Tibial nerve (tissue), 4 donors: Measurements from ENCODE around the gene F7. TPM values are rescaled to one million over a fixed set of nuclear protein-coding genes. Genes with fewer than 3 reads are reported as not detected.
"Not testable (repeated sequence)": the region's sequence is repeated elsewhere in the genome, so short reads cannot be mapped to it uniquely, and the experiment has no call there.

Source experiments
- DNase-seq, 2 donors: peaks; one replicate each; pipeline ENCODE4 v3.0.0-alpha.2; 2019; ENCODE audit warnings: low spot score in 2 of 2
- H3K27ac ChIP-seq, 4 donors: fragments of 200-600 bp; sonication (generic) in 3 of 4; one replicate each; pipeline ENCODE4 v1.5.1; 2017 to 2019; ENCODE audit warnings: mild to moderate bottlenecking in 1 of 4
- H3K27me3 ChIP-seq, 2 donors: fragments of 200-600 bp; sonication (generic) in 1 of 2; one replicate each; pipeline versions ENCODE4 v1.5.1 to v1.6.0; 2017 to 2019
- H3K36me3 ChIP-seq, 3 donors: fragments of 200-600 bp; sonication (generic); one replicate each; pipeline ENCODE4 v1.5.1; 2018 to 2019
- H3K4me1 ChIP-seq, 4 donors: fragments of 200-600 bp; sonication (generic) in 3 of 4; one replicate each; pipeline ENCODE4 v1.5.1; 2017 to 2019
- H3K4me3 ChIP-seq, 4 donors: fragments of 200-600 bp; sonication (generic) in 3 of 4; one replicate each; pipeline ENCODE4 v1.5.1; 2017 to 2019; ENCODE audit warnings: mild to moderate bottlenecking in 1 of 4, moderate library complexity in 1 of 4
- H3K9me3 ChIP-seq, 4 donors: fragments of 200-600 bp; sonication (generic) in 3 of 4; one replicate each; pipeline ENCODE4 v1.5.1; 2017 to 2019
- EP300 ChIP-seq, 2 donors: sonication (generic); formaldehyde crosslinking; IDR thresholded peaks; one replicate each; pipeline ENCODE4 v1.6.1; 2017; ENCODE audit warnings: antibody characterized with exemption in 2 of 2, mild to moderate bottlenecking in 1 of 2
- POLR2A ChIP-seq, 2 donors: fragments of 450-650 bp; IDR thresholded peaks; one replicate each; pipeline ENCODE4 v1.6.1; 2017; ENCODE audit warnings: antibody characterized with exemption in 2 of 2, mild to moderate bottlenecking in 2 of 2, moderate library complexity in 2 of 2
- WGBS, 2 donors: methylation state at CpG; one replicate each; pipeline ENCODE4 v1.1.5; 2018; 5-methylcytosine and 5-hydroxymethylcytosine counted together
- total RNA-seq, 4 donors: library from RNA; depleted of rRNA; stranded (reverse); fragments of >200 nt; gene quantifications; one replicate each; pipeline ENCODE4 v1.1.0, GENCODE V29; 2016
- TF ChIP-seq, protein P1 (sequence below), 5 experiments: fragments of 200-600 bp in 3 of 5; fragments of 450-650 bp in 2 of 5; sonication (generic) in 3 of 5; IDR thresholded peaks; one replicate each; pipeline ENCODE4 v1.5.1; 2016 to 2019; ENCODE audit warnings: antibody characterized with exemption in 5 of 5, mild to moderate bottlenecking in 3 of 5, moderate library complexity in 2 of 5

The F7 gene
- total RNA-seq, 4 donors from 2014 or later: not detected

DNA sequence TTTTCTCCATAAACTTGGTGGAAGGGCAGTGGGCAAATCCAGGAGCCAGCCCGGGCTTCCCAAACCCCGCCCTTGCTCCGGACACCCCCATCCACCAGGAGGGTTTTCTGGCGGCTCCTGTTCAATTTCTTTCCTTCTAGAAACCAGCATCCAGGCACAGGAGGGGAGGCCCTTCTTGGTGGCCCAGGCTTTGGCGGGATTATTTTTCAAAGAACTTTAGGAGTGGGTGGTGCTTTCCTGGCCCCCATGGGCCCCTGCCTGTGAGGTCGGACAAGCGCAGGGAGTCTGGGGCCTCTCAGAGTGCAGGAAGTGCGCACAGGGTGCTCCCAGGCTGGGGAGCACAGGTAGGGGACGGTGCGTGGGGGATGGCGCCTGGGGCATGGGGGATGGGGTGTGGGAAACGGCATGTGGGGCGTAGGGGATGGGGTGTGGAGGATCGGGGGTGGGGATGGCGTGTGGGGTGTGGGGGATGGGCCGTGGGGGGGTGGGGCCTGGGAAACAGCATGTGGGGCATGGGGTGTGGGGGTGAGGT is 396 bp downstream of the F7 start:
- Histone ChIP-seq H3K4me1 (peaks cover 0 to 19% (median 10%) of the 10 kb centered on the region in 4 donors), H3K9me3 (no peaks in the 10 kb centered on the region), H3K36me3 (no peaks in the 10 kb centered on the region), H3K4me3 (no peak overlapping the region), H3K27me3 (peaks cover 0 to 32% of the 10 kb centered on the region in 2 donors), H3K27ac (no peak overlapping the region)
- WGBS, 2 donors: 55 to 62% methylated on average over 9 to 16 of the region's 16 CpGs
- no peak for TF ChIP-seq EP300 (IDR thresholded peaks at IDR 0.05)
- no peak for TF ChIP-seq POLR2A (IDR thresholded peaks at IDR 0.05)
- TF ChIP-seq, protein P1, sequence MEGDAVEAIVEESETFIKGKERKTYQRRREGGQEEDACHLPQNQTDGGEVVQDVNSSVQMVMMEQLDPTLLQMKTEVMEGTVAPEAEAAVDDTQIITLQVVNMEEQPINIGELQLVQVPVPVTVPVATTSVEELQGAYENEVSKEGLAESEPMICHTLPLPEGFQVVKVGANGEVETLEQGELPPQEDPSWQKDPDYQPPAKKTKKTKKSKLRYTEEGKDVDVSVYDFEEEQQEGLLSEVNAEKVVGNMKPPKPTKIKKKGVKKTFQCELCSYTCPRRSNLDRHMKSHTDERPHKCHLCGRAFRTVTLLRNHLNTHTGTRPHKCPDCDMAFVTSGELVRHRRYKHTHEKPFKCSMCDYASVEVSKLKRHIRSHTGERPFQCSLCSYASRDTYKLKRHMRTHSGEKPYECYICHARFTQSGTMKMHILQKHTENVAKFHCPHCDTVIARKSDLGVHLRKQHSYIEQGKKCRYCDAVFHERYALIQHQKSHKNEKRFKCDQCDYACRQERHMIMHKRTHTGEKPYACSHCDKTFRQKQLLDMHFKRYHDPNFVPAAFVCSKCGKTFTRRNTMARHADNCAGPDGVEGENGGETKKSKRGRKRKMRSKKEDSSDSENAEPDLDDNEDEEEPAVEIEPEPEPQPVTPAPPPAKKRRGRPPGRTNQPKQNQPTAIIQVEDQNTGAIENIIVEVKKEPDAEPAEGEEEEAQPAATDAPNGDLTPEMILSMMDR (IDR thresholded peaks at IDR 0.05): no peak
- DNase-seq: no peak

GRCh38 chr13:113106711-113107351 is 1.2 kb downstream of the F7 start:
- TF ChIP-seq, protein P1 (IDR thresholded peaks at IDR 0.05): no peak
- no peak for TF ChIP-seq EP300 (IDR thresholded peaks at IDR 0.05)
- no peak for TF ChIP-seq POLR2A (IDR thresholded peaks at IDR 0.05)
- no peaks in the 10 kb centered on the region for H3K36me3 ChIP-seq
- no peak overlapping the region for H3K27ac ChIP-seq
- 66 to 78% methylated on average over 21 to 23 of the region's 25 CpGs for WGBS, 2 donors
- no peak overlapping the region for H3K4me3 ChIP-seq
- DNase-seq: no peak
- H3K4me1 ChIP-seq: peaks cover 0 to 20% (median 10%) of the 10 kb centered on the region in 4 donors
- no peaks in the 10 kb centered on the region for H3K9me3 ChIP-seq
- peaks cover 0 to 37% of the 10 kb centered on the region in 2 donors for H3K27me3 ChIP-seq

GRCh38 chr13:113108521-113108920 is 2.9 kb downstream of the F7 start:
- peaks cover 0 to 20% (median 10%) of the 10 kb centered on the region in 4 donors for H3K4me1 ChIP-seq
- 94 to 99% methylated on average over 8 to 19 of the region's 27 CpGs for WGBS, 2 donors
- H3K27ac ChIP-seq, DNase-seq, H3K36me3 ChIP-seq, H3K4me3 ChIP-seq, H3K9me3 ChIP-seq: not testable (repeated sequence)
- H3K27me3 ChIP-seq: peaks cover 0 to 41% of the 10 kb centered on the region in 2 donors

GRCh38 chr13:113109151-113110047 is 3.8 kb downstream of the F7 start:
- 28 to 41% methylated on average over 56 to 57 of the region's 73 CpGs for WGBS, 2 donors
- Histone ChIP-seq H3K27ac (no peak overlapping the region), H3K36me3 (no peaks in the 10 kb centered on the region), H3K4me1 (peaks cover 0 to 20% (median 10%) of the 10 kb centered on the region in 4 donors), H3K9me3 (no peaks in the 10 kb centered on the region), H3K4me3 (peak overlapping the region in 1 of 4 donors; percentile 33), H3K27me3 (peaks cover 0 to 32% of the 10 kb centered on the region in 2 donors)
- DNase-seq: no peak
- TF ChIP-seq, protein P1 (IDR thresholded peaks at IDR 0.05): no peak
- TF ChIP-seq EP300 (IDR thresholded peaks at IDR 0.05) (no peak), POLR2A (IDR thresholded peaks at IDR 0.05) (no peak)

GRCh38 chr13:113110048-113110851 is 4.7 kb downstream of the F7 start:
- H3K27ac ChIP-seq: no peak overlapping the region
- no peaks in the 10 kb centered on the region for H3K36me3 ChIP-seq
- H3K27me3 ChIP-seq: peaks cover 0 to 29% of the 10 kb centered on the region in 2 donors
- WGBS, 2 donors: 2 to 4% methylated on average over 5 to 53 of the region's 99 CpGs
- H3K4me1 ChIP-seq: peaks cover 0 to 20% (median 10%) of the 10 kb centered on the region in 4 donors
- H3K4me3 ChIP-seq: peak overlapping the region in 2 of 4 donors; percentile 33 to 46
- no peaks in the 10 kb centered on the region for H3K9me3 ChIP-seq
- no peak for DNase-seq
- TF ChIP-seq EP300 (IDR thresholded peaks at IDR 0.05) (no peak), POLR2A (IDR thresholded peaks at IDR 0.05) (no peak)
- TF ChIP-seq, protein P1 (IDR thresholded peaks at IDR 0.05): no peak
